PC-9 (cell line): ENCODE measurements around the gene FITM1. TPM values are rescaled to one million over a fixed set of nuclear protein-coding genes. Genes with fewer than 3 reads are reported as not detected.

Experiments used
- BruUV-seq: library from RNA; stranded (reverse); fragments of 400-500 nt; replicated peaks from 2 replicates; lab custom pipeline; 2021; lab: Mats Ljungman, UMichigan
- CTCF ChIA-PET: fragments of 300-600 bp; sonication (Branson Sonifier 250); formaldehyde crosslinking; loops from one replicate; lab custom pipeline; 2022; ENCODE audit warnings: antibody characterized with exemption; lab: Charles Lee
- POLR2A ChIA-PET: fragments of 300-600 bp; sonication (Branson Sonifier 250); formaldehyde crosslinking; loops from one replicate; lab custom pipeline; 2022; ENCODE audit warnings: antibody characterized with exemption; ENCODE audit not compliant: unreplicated experiment; lab: Charles Lee
- DNase-seq, 2 experiments: peaks; one replicate each; pipeline versions ENCODE4 v3.0.0 to v3.0.0-alpha.2; 2015 to 2022; ENCODE audit warnings: mixed read lengths in 1 of 2
- H2AFZ ChIP-seq: fragments of 200-600 bp; sonication (generic); 2 replicates; pipeline ENCODE4 v1.8.1; 2017; ENCODE audit warnings: antibody characterized with exemption
- H3F3A ChIP-seq: fragments of 200-600 bp; sonication (generic); 2 replicates; pipeline ENCODE4 v1.8.1; 2017; ENCODE audit warnings: antibody characterized with exemption, mild to moderate bottlenecking, low read depth; ENCODE audit not compliant: insufficient read depth
- H3K27ac ChIP-seq: fragments of 200-600 bp; sonication (generic); 2 replicates; pipeline ENCODE4 v1.6.1; 2016; ENCODE audit warnings: mixed run types
- H3K27me3 ChIP-seq: fragments of 200-600 bp; sonication (generic); 2 replicates; pipeline ENCODE4 v1.6.1; 2016; ENCODE audit warnings: low read depth, mixed run types; ENCODE audit not compliant: insufficient read depth
- H3K36me3 ChIP-seq: fragments of 200-600 bp; sonication (generic); 2 replicates; pipeline ENCODE4 v1.6.1; 2016; ENCODE audit warnings: low read depth, mixed run types
- H3K4me1 ChIP-seq: fragments of 200-600 bp; sonication (generic); replicated peaks from 2 replicates; pipeline ENCODE4 v1.6.1; 2016; ENCODE audit warnings: mixed run types; ENCODE audit not compliant: insufficient read depth
- H3K4me2 ChIP-seq: fragments of 200-600 bp; sonication (generic); 2 replicates; pipeline ENCODE4 v1.6.1; 2017; ENCODE audit warnings: mixed run types
- H3K4me3 ChIP-seq: fragments of 200-600 bp; sonication (generic); 2 replicates; pipeline ENCODE4 v1.6.1; 2016; ENCODE audit warnings: mixed run types
- H3K79me2 ChIP-seq: fragments of 200-600 bp; sonication (generic); 2 replicates; pipeline ENCODE4 v1.6.1; 2017; ENCODE audit warnings: low read depth, mixed run types
- H3K9me2 ChIP-seq: fragments of 200-600 bp; sonication (generic); 2 replicates; pipeline ENCODE4 v1.8.1; 2017; ENCODE audit warnings: mild to moderate bottlenecking; ENCODE audit not compliant: insufficient read depth
- H3K9me3 ChIP-seq: fragments of 200-600 bp; sonication (generic); 2 replicates; pipeline ENCODE4 v1.8.1; 2016; ENCODE audit warnings: low read depth; ENCODE audit not compliant: insufficient read depth
- H4K20me1 ChIP-seq: fragments of 200-600 bp; sonication (generic); 2 replicates; pipeline ENCODE4 v1.8.1; 2017; ENCODE audit not compliant: insufficient read depth
- CTCF ChIP-seq: fragments of 200-600 bp; sonication (generic); conservative IDR thresholded peaks from 2 replicates; pipeline ENCODE4 v1.6.1; 2017; ENCODE audit warnings: mixed run types, antibody characterized with exemption, mild to moderate bottlenecking, moderate library complexity
- EZH2 ChIP-seq: fragments of 200-600 bp; sonication (generic); IDR thresholded peaks from 2 replicates; pipeline ENCODE4 v1.8.0; 2017; ENCODE audit warnings: antibody characterized with exemption, low read depth
- intact Hi-C: fragments of 100-400 bp; cut with micrococcal nuclease; formaldehyde crosslinking; loops from one replicate; pipeline ENCODE4 v1.10.0; 2022; ENCODE audit not compliant: unreplicated experiment
- total RNA-seq: library from RNA; stranded (reverse); gene quantifications from 2 replicates; pipeline ENCODE4 v1.2.3, GENCODE V29; 2021

FITM1 gene
- total RNA-seq, 1 experiment from 2014 or later, result 0.72 TPM

- Histone ChIP-seq H3F3A (no peaks in the 10 kb centered on the region), H3K27me3 (no peaks in the 10 kb centered on the region), H3K4me3 (no peak overlapping the region), H4K20me1 (no peaks in the 10 kb centered on the region), H3K79me2 (no peaks in the 10 kb centered on the region), H3K9me3 (no peaks in the 10 kb centered on the region), H3K36me3 (no peaks in the 10 kb centered on the region), H3K27ac (no peak overlapping the region), H3K4me1 (peaks cover 10% of the 10 kb centered on the region; the same call in 1 of the 2 replicates), H3K4me2 (no peak overlapping the region), H2AFZ (no peak overlapping the region), H3K9me2 (no peaks in the 10 kb centered on the region)
- TF ChIP-seq CTCF (no peak), EZH2 (no peak)
- intact Hi-C loops, result no loop called here
- no peak for DNase-seq
- ChIA-PET CTCF (no interaction called here), POLR2A (interaction anchor here (0.5 kb wide), 1 partner anchor 9 kb away, joined by 11 read pairs; no protein-coding TSS in a partner anchor)
- BruUV-seq, result no TSS peak
Observed at GRCh38 chr14:24084440-24084839, 46.0 kb upstream of the FITM1 start.

DNA sequence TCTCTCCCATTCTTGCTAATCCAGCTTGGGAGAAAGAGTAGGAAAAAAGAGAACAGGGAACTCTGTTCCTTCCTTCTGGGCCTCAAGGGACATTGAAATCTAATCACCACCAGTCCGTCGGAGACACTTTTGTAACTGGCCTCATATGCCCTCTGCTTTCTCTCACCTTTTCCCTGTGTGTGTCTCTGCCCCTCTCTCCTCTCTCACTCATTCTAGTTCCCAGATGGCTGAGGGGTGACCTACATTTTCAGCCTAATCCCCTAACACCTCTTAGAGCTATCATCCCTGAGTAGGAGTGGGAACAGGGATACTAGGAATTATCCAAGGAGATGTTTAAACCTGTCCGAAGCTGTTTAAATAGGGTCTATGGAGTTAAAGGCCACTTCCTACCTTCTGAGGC is 45.2 kb upstream of the FITM1 start:
- H3K4me2 ChIP-seq, result no peak overlapping the region
- H3K27me3 ChIP-seq, result no peaks in the 10 kb centered on the region
- H2AFZ ChIP-seq, result no peak overlapping the region
- no TSS peak for BruUV-seq
- H4K20me1 ChIP-seq, result no peaks in the 10 kb centered on the region
- H3K79me2 ChIP-seq, result no peaks in the 10 kb centered on the region
- no peaks in the 10 kb centered on the region for H3K36me3 ChIP-seq
- ChIA-PET POLR2A (no interaction called here), CTCF (no interaction called here)
- peaks cover 10% of the 10 kb centered on the region; the same call in 1 of the 2 replicates for H3K4me1 ChIP-seq
- no peaks in the 10 kb centered on the region for H3K9me2 ChIP-seq
- no peak for DNase-seq
- no peaks in the 10 kb centered on the region for H3K9me3 ChIP-seq
- H3F3A ChIP-seq, result no peaks in the 10 kb centered on the region
- TF ChIP-seq EZH2, result no peak
- TF ChIP-seq CTCF, result no peak
- H3K27ac ChIP-seq, result no peak overlapping the region
- H3K4me3 ChIP-seq, result no peak overlapping the region
- intact Hi-C loops, result no loop called here

- H3K27me3 ChIP-seq, result no peaks in the 10 kb centered on the region
- H3K4me1 ChIP-seq, result peaks cover 5% of the 10 kb centered on the region; the same call in 1 of the 2 replicates
- no TSS peak for BruUV-seq
- intact Hi-C loops, result no loop called here
- no peak for TF ChIP-seq CTCF
- TF ChIP-seq EZH2, result no peak
- DNase-seq, result no peak
- H4K20me1 ChIP-seq, result no peaks in the 10 kb centered on the region
- H3K79me2 ChIP-seq, result no peaks in the 10 kb centered on the region
- no peaks in the 10 kb centered on the region for H3K9me3 ChIP-seq
- no peak overlapping the region for H3K4me2 ChIP-seq
- H3F3A ChIP-seq, result no peaks in the 10 kb centered on the region
- H3K36me3 ChIP-seq, result no peaks in the 10 kb centered on the region
- no peak overlapping the region for H3K27ac ChIP-seq
- ChIA-PET POLR2A (no interaction called here), CTCF (no interaction called here)
- H3K9me2 ChIP-seq, result no peaks in the 10 kb centered on the region
- H2AFZ ChIP-seq, result no peak overlapping the region
- H3K4me3 ChIP-seq, result no peak overlapping the region
Observed at GRCh38 chr14:24086193-24086955, 44.1 kb upstream of the FITM1 start.
